Peyer's patch (tissue), 4 donors: Measurements from ENCODE around the gene MLXIP.

Source experiments
- CTCF ChIP-seq, 6 experiments: fragments of 450-650 bp in 4 of 6; fragments of 200-600 bp in 2 of 6; sonication (generic) in 1 of 6; IDR thresholded peaks; one replicate each; pipeline ENCODE4 v1.5.1; 2017 to 2019; ENCODE audit warnings: antibody characterized with exemption in 6 of 6, mild to moderate bottlenecking in 3 of 6, moderate library complexity in 1 of 6
- POLR2A ChIP-seq, 2 donors: fragments of 450-650 bp; IDR thresholded peaks; one replicate each; pipeline ENCODE4 v1.5.1; 2017; ENCODE audit warnings: antibody characterized with exemption in 2 of 2, mild to moderate bottlenecking in 2 of 2, moderate library complexity in 2 of 2

- TF ChIP-seq CTCF (IDR thresholded peaks at IDR 0.05) (no peak), POLR2A (IDR thresholded peaks at IDR 0.05) (peak; percentile 46 to 54)
These were observed 1.9 kb downstream of the MLXIP start for GRCh38 chr12:122080149-122081082.
